GM12878 (cell line): ENCODE measurements around the gene ST7. TPM values are rescaled to one million over a fixed set of nuclear protein-coding genes. Genes with fewer than 3 reads are reported as not detected.
A peak's percentile ranks its signal among the peaks of the same experiment; 100 is the strongest.

ENCODE experiments used
- BMI1 ChIP-seq: fragments of 450-650 bp; IDR thresholded peaks from 2 replicates; pipeline ENCODE4 v1.6.1; 2016; ENCODE audit warnings: mild to moderate bottlenecking, moderate library complexity, borderline replicate concordance
- CEBPB ChIP-seq, 2 experiments: fragments of 150-350 bp in 1 of 2; IDR thresholded peaks; 2 replicates each; pipeline ENCODE4 v1.6.1; 2012 to 2014; ENCODE audit warnings: low read depth in 2 of 2, low read length in 2 of 2, borderline replicate concordance in 1 of 2, inconsistent platforms in 1 of 2
- EGR1 ChIP-seq, 2 experiments: IDR thresholded peaks; 1 replicate in 1 of 2; 2 replicates in 1 of 2; pipeline ENCODE4 v1.6.1; 2011 to 2012; ENCODE audit warnings: low read depth in 2 of 2, low read length in 2 of 2, borderline replicate concordance in 1 of 2, mild to moderate bottlenecking in 1 of 2, moderate library complexity in 1 of 2
- EP300 ChIP-seq, 2 experiments: fragments of 150-350 bp in 1 of 2; IDR thresholded peaks; 2 replicates each; pipeline ENCODE4 v1.6.1; 2011 to 2012; ENCODE audit warnings: low read depth in 2 of 2, low read length in 2 of 2, borderline replicate concordance in 1 of 2, improper control_type of control experiment in 1 of 2, inconsistent platforms in 1 of 2; ENCODE audit not compliant: control insufficient read depth in 1 of 2
- JUNB ChIP-seq: IDR thresholded peaks from 2 replicates; pipeline ENCODE4 v1.6.1; 2016; ENCODE audit warnings: antibody characterized with exemption, mild to moderate bottlenecking
- JUND ChIP-seq: IDR thresholded peaks from 2 replicates; pipeline ENCODE4 v1.6.1; 2012; ENCODE audit warnings: low read depth, mild to moderate bottlenecking, low read length, improper control_type of control experiment, moderate library complexity
- LARP7 ChIP-seq: fragments of 450-650 bp; IDR thresholded peaks from 2 replicates; pipeline ENCODE4 v1.6.1; 2017; ENCODE audit warnings: mild to moderate bottlenecking
- MEF2B ChIP-seq: fragments of 450-650 bp; IDR thresholded peaks from 2 replicates; pipeline ENCODE4 v1.6.1; 2018; ENCODE audit warnings: mild to moderate bottlenecking, moderate library complexity; ENCODE audit not compliant: partially characterized antibody, poor library complexity, severe bottlenecking
- PAX5 ChIP-seq: IDR thresholded peaks from 2 replicates; pipeline ENCODE4 v1.6.1; 2011; ENCODE audit warnings: low read depth, low read length, borderline replicate concordance
- PAX8 ChIP-seq: fragments of 450-650 bp; IDR thresholded peaks from 2 replicates; pipeline ENCODE4 v1.6.1; 2017; ENCODE audit warnings: mild to moderate bottlenecking, moderate library complexity
- POLR2A ChIP-seq: IDR thresholded peaks from 2 replicates; pipeline ENCODE4 v1.6.1; 2011; ENCODE audit warnings: low read depth, mild to moderate bottlenecking, low read length
- RELA ChIP-seq: fragments of 450-650 bp; IDR thresholded peaks from 2 replicates; pipeline ENCODE4 v1.8.0; 2014; ENCODE audit warnings: borderline replicate concordance; ENCODE audit not compliant: partially characterized antibody
- SMAD1 ChIP-seq: fragments of 450-650 bp; IDR thresholded peaks from 2 replicates; pipeline ENCODE4 v1.6.1; 2018; ENCODE audit warnings: mild to moderate bottlenecking, low read depth; ENCODE audit not compliant: partially characterized antibody
- STAT1 ChIP-seq: fragments of 450-650 bp; conservative IDR thresholded peaks from 2 replicates; pipeline ENCODE4 v1.6.1; 2014; ENCODE audit warnings: antibody characterized with exemption, mild to moderate bottlenecking
- TAF1 ChIP-seq: IDR thresholded peaks from 2 replicates; pipeline ENCODE4 v1.6.1; 2011; ENCODE audit warnings: mild to moderate bottlenecking, low read depth, low read length, borderline replicate concordance
- TBL1XR1 ChIP-seq: IDR thresholded peaks from 2 replicates; pipeline ENCODE4 v1.6.1; 2012; ENCODE audit warnings: low read depth, low read length, improper control_type of control experiment
- WRNIP1 ChIP-seq: IDR thresholded peaks from 2 replicates; pipeline ENCODE4 v1.6.1; 2011; ENCODE audit warnings: low read depth, low read length, improper control_type of control experiment, borderline replicate concordance
- ZBED1 ChIP-seq: IDR thresholded peaks from 2 replicates; pipeline ENCODE4 v1.6.1; 2016; ENCODE audit warnings: borderline replicate concordance
- ZNF217 ChIP-seq: fragments of 450-650 bp; IDR thresholded peaks from 2 replicates; pipeline ENCODE4 v1.6.1; 2017; ENCODE audit warnings: antibody characterized with exemption, mild to moderate bottlenecking
- polyA plus RNA-seq, 11 experiments: library from polyadenylated mRNA; depleted of rRNA in 4 of 11; unstranded in 6 of 11; stranded (reverse) in 5 of 11; fragments of >200 nt; fragmentation: Nextera tagmentation in 4 of 11; fragmentation: Illumina TruSeq in 1 of 11; extraction: Ambion mirVana in 4 of 11; extraction: Trizol in 1 of 11; gene quantifications; 1 replicate in 1 of 11; 2 replicates in 10 of 11; pipeline versions ENCODE4 v1.2.1 to v1.2.3, GENCODE V29; 2011 to 2016; ENCODE audit warnings: inconsistent platforms in 2 of 11, missing spikeins in 2 of 11, low read depth in 1 of 11
- total RNA-seq, 4 experiments: library from RNA; depleted of rRNA in 3 of 4; stranded (reverse); fragments of >200 nt in 3 of 4; fragmentation: Illumina TruSeq in 1 of 4; extraction: Trizol in 1 of 4; gene quantifications; 2 replicates each; pipeline versions ENCODE4 v1.2.1 to v1.2.3, GENCODE V29; 2013 to 2021
- TF ChIP-seq, protein P1 (sequence below): fragments of 450-650 bp; IDR thresholded peaks from 2 replicates; pipeline ENCODE4 v1.6.1; 2014; ENCODE audit warnings: mild to moderate bottlenecking
- TF ChIP-seq, protein P2 (sequence below): fragments of 450-650 bp; IDR thresholded peaks from 2 replicates; pipeline ENCODE4 v1.6.1; 2017; ENCODE audit warnings: mild to moderate bottlenecking, moderate library complexity
- TF ChIP-seq, protein P3 (sequence below): IDR thresholded peaks from 2 replicates; pipeline ENCODE4 v1.6.1; 2011; ENCODE audit warnings: borderline replicate concordance, low read depth, mild to moderate bottlenecking, moderate library complexity, mixed read lengths, low read length; ENCODE audit not compliant: insufficient read depth; ENCODE audit errors: extremely low read length
- TF ChIP-seq, protein P4 (sequence below): fragments of 150-350 bp; IDR thresholded peaks from 2 replicates; pipeline ENCODE4 v1.6.1; 2014; ENCODE audit warnings: mild to moderate bottlenecking, low read depth, low read length

Gene ST7
- total and polyA plus RNA-seq, 10 of the 15 experiments (the other 5 are each of a cell fraction or from before 2014, with no cell fraction given), result 27.7 to 76.4 (median 53.6) TPM

DNA sequence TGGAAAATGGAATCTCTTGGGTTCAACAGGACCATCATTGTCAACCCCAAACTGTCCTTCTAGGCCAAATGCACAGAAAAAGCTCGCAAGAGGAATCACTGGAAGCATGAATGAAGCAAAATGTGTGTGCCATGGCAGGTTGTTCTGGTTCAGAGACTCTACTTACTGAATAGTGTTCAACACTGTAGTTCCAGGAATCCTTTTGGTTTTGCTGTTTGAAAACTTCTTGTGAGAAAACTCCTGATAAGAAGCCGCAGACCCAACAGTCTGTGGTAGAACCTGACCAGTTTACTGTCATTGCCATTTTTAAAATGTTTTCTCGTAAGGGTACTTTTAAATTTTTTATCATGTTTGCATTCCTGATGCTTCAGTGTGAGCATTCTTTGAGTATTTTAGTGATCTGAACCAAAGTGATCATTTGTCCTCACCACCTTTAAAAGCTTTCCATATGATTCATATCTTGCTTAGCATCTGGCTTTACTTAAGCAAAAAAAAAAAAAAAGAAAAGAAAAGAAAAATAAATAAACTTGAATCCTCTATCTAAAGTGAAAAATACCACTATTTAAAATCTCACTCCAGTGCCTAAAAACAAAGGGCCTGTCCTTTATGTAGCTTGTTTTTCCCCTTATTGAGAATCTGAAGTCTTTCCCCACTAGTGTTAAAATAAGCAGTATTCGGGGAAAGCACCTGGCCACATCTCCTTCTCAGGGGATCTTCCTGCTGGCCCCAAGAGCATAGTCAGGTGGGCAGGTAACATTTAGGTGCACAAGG is 277.2 kb downstream of the ST7 start (continued):
- no peak for TF ChIP-seq ZNF217
- TF ChIP-seq, protein P1, sequence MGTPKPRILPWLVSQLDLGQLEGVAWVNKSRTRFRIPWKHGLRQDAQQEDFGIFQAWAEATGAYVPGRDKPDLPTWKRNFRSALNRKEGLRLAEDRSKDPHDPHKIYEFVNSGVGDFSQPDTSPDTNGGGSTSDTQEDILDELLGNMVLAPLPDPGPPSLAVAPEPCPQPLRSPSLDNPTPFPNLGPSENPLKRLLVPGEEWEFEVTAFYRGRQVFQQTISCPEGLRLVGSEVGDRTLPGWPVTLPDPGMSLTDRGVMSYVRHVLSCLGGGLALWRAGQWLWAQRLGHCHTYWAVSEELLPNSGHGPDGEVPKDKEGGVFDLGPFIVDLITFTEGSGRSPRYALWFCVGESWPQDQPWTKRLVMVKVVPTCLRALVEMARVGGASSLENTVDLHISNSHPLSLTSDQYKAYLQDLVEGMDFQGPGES, result no peak
- peak; percentile 23; the same call in 1 of the 2 replicates for TF ChIP-seq JUNB
- TF ChIP-seq, protein P2, sequence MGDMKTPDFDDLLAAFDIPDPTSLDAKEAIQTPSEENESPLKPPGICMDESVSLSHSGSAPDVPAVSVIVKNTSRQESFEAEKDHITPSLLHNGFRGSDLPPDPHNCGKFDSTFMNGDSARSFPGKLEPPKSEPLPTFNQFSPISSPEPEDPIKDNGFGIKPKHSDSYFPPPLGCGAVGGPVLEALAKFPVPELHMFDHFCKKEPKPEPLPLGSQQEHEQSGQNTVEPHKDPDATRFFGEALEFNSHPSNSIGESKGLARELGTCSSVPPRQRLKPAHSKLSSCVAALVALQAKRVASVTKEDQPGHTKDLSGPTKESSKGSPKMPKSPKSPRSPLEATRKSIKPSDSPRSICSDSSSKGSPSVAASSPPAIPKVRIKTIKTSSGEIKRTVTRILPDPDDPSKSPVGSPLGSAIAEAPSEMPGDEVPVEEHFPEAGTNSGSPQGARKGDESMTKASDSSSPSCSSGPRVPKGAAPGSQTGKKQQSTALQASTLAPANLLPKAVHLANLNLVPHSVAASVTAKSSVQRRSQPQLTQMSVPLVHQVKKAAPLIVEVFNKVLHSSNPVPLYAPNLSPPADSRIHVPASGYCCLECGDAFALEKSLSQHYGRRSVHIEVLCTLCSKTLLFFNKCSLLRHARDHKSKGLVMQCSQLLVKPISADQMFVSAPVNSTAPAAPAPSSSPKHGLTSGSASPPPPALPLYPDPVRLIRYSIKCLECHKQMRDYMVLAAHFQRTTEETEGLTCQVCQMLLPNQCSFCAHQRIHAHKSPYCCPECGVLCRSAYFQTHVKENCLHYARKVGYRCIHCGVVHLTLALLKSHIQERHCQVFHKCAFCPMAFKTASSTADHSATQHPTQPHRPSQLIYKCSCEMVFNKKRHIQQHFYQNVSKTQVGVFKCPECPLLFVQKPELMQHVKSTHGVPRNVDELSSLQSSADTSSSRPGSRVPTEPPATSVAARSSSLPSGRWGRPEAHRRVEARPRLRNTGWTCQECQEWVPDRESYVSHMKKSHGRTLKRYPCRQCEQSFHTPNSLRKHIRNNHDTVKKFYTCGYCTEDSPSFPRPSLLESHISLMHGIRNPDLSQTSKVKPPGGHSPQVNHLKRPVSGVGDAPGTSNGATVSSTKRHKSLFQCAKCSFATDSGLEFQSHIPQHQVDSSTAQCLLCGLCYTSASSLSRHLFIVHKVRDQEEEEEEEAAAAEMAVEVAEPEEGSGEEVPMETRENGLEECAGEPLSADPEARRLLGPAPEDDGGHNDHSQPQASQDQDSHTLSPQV, result peak; percentile 65; the same call in 1 of the 2 replicates
- no peak for TF ChIP-seq EGR1 (IDR thresholded peaks at IDR 0.05; ENCODE audit: borderline replicate concordance in 1 of 2, low read depth in 2 of 2, low read length in 2 of 2)
- TF ChIP-seq STAT1, result no peak
- TF ChIP-seq RELA, result peak; percentile 76
- no peak for TF ChIP-seq POLR2A
- no peak for TF ChIP-seq TAF1
- TF ChIP-seq TBL1XR1, result no peak
- no peak for TF ChIP-seq WRNIP1
- TF ChIP-seq PAX5, result peak; percentile 54; the same call in 1 of the 2 replicates
- TF ChIP-seq JUND, result no peak
- no peak; the same call in 1 of the 2 replicates for TF ChIP-seq PAX8
- TF ChIP-seq BMI1, result peak; percentile 16; the same call in 1 of the 2 replicates
- peak; percentile 25 to 64; a peak in 1 of 4 replicates for TF ChIP-seq EP300 (IDR thresholded peaks at IDR 0.05; ENCODE audit: borderline replicate concordance in 1 of 2, control insufficient read depth in 1 of 2, low read depth in 2 of 2, low read length in 2 of 2)
- peak; percentile 99 for TF ChIP-seq MEF2B
- TF ChIP-seq CEBPB (IDR thresholded peaks at IDR 0.05; ENCODE audit: borderline replicate concordance in 1 of 2, low read depth in 2 of 2, low read length in 2 of 2), result no peak
- no peak for TF ChIP-seq LARP7
- TF ChIP-seq, protein P3, sequence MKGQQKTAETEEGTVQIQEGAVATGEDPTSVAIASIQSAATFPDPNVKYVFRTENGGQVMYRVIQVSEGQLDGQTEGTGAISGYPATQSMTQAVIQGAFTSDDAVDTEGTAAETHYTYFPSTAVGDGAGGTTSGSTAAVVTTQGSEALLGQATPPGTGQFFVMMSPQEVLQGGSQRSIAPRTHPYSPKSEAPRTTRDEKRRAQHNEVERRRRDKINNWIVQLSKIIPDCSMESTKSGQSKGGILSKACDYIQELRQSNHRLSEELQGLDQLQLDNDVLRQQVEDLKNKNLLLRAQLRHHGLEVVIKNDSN, result no peak
- TF ChIP-seq, protein P4, sequence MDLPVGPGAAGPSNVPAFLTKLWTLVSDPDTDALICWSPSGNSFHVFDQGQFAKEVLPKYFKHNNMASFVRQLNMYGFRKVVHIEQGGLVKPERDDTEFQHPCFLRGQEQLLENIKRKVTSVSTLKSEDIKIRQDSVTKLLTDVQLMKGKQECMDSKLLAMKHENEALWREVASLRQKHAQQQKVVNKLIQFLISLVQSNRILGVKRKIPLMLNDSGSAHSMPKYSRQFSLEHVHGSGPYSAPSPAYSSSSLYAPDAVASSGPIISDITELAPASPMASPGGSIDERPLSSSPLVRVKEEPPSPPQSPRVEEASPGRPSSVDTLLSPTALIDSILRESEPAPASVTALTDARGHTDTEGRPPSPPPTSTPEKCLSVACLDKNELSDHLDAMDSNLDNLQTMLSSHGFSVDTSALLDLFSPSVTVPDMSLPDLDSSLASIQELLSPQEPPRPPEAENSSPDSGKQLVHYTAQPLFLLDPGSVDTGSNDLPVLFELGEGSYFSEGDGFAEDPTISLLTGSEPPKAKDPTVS, result no peak
- no peak for TF ChIP-seq ZBED1
- TF ChIP-seq SMAD1, result no peak
